CD4-positive, alpha-beta T cell treated with Interleukin-4 for 1 hour (primary cell): ENCODE results near the gene IL11.

Source experiments
- DNase-seq, 2 donors: peaks; one replicate each; pipeline ENCODE4 v3.0.0-alpha.2; 2020 to 2022

The IL11 gene

DNA sequence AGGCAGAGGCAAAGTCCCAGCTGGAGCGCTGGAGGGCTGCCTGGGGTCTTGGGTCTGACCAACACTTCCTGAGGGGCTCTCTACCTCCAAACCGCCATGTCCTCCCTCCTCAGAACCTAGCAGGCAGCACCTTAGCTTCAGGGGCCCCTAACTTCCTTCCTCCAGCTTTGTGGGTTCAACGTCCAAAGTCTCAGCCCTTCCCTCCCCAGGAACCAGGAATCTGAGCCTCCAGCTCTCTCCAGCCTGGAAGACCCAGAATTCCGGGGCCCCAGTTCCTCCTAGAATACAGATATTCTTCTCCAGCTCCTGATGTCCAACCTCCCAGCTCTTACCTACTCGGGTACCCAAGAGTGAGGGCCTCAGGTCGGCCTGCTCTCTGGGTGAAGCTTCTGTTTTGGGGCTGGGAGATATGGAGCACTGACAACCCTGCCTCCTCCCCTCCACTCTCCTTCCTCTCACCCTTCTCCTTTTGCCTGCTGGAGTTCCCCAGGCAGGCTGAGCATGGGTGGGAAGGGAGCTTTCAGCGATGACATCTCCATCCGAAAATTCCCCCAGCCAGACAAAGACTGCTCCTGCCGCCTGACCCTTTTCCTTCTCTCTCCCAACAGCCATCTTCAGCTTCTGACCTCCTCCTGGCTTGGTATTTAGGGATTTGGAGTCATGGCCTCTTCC lies 48.7 kb downstream of the IL11 start:
- DNase-seq = no peak

DNA sequence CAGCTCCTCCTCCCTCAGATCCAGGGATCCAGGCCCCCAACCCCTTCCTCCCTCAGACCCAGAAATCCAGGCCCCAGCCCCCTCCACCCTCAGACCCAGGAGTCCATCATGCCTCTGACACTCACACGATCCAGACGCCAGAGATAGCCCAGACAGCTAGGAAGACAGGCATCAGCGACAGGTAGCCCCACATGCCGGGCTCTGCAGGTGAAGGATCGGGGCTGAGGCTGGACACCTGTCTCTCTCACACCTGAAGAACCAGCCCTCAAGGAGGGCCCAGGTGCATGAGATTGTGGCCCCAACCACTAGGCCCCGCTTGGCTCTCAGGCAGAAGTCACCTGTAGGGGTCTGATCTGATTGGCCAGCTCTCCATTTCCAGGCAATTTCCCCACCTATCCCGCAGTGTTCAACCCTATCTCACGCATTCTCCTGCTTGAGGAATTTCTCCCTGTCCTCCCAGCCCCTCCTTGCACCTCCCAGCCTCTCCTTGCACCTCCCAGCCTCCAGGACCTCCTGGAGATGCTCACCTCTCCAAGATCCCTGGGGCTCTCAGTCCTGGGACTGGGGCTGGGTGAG lies 49.3 kb downstream of the IL11 start:
- no peak for DNase-seq

DNA sequence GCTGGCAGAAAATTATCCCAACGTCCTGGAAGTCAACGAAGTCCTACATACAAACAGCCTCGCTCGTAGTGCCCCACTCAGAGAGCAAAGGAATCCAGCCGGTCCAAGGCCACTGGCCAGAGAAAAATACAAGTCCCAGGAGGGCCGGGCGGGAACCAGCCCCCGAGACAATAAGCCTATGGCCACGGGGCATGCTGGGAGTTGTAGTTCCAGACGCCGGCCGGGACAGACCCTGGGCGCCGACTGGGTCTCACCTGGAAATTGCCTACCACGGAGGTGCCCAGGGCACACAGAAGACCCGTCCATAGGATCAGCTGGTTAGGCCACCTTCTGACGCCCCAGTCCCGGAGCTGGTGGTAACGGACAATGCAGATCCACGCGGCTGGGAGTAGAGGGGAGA lies 50.5 kb downstream of the IL11 start:
- no peak for DNase-seq

DNA sequence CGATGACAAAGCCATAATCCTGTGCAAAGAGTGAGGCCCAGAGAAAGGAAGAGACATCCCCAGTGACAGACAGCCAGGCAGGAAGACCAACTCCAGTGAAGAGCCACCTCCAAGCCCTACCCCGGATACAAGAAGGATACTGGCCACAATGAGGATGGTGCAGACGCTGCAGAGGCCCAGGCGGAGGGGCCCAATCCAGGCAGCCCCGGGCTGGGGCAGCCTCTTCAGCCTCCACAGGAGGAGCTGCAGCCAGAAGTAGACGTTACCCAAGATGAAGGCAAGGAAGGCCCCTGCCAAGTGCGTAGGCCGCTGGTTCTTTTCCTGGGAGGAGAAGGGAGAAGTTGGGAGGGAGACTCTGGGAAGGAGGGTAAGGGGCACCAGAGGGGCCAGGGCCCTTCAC lies 53.6 kb downstream of the IL11 start:
- no peak for DNase-seq

DNA sequence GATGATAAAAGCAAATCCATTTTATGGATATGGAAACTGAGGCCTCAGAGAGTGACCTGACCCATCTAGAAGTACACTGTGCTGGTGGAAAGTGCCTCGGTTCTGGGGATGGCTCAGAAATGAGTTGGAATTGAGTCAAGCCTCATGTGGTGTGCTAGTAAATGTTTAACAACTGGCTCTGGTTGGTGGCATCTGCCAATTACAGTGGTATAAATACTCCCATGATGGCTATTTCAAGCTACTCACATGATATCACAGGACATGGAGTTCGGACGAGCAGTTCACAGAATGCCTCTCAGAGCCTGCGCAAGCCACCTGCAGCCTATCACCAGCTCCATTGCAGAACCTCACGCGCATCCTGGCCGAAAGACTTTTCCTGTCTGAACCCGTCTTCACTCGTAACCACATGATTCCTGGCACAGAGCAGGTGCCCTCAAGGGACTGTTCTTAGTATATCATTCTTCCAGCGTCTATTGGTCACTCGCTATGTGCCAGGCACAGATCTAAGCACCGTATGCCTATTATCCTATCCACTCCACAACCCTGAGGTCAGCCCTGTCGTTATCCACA lies 54.2 kb downstream of the IL11 start:
- DNase-seq = no peak

DNA sequence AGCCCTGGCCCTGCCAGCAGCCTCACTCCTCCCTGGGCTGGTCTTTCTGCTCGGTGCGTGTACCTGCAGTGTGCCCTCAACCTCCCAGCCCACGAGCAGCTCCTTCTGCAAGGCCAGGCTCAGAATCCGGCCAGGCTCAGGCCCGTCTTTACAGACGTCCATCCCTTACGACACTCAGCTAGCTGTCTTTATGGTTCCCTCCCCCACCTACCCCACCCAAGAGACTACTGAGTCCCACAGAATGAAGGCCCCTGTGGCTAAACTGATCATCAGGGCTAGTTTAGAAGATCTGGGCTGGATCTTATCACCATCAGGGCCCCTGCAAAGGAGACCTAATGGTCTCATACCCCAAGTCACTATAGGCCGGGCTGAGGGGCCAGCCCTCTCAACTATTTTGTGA lies 55.9 kb downstream of the IL11 start:
- no peak for DNase-seq
